Femur (tissue), 1 donor: ENCODE data around the gene INSC.

Source experiments
- DNase-seq: peaks from one replicate; pipeline ENCODE4 v3.0.0-alpha.2; 2017

Gene INSC

GRCh38 chr11:15150507-15150906, 35.8 kb downstream of the INSC start:
- DNase-seq: no peak

DNA sequence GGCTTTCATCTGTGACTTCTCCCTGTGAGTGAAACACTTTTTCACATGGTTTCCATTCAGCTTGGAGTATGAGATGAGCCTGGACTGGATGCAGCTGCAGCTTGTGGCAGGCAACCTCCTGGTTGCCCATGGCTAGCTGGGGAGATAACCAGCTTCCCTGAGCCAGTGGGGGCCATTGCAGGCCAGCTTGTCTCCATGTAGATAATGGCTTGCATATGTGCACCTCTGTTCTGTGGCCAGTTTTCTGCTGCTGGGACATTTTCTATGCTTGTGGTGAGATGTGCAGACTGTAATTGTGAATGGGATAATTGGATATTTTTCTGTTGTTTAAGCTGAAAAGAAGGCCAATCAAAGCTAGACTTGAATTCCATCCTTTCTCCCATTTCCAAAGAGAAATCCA, 38.5 kb downstream of the INSC start:
- DNase-seq: peak; percentile 50

GRCh38 chr11:15157181-15157580, 42.5 kb downstream of the INSC start:
- DNase-seq: no peak

DNA sequence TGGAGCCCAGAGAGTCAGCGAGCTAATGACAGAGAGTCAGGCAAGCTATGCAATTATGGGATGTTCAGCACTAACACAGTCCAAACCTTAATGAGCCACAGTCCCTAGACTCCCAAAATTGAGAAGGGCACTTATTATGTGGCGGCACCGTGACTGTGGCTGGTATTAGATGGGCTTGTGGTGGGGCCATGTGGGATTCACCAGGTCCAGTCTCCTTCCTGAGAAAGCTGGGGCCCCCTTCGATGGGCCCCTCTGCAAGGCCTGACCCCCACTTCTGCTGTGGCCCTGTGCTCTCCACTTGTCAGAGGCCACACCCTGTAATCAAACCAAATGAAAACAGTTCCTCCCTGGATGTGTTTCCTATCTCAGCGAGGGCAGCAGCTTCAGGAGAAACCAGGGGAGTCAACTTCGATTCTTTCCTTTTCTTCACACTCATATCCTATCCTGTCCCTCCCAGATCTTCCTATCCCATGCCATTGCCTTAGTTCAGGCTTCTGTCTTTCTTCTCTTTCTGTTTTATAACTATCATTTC, 42.9 kb downstream of the INSC start:
- peak; percentile 74 for DNase-seq

- no peak for DNase-seq
Observed at GRCh38 chr11:15158351-15159015, 43.8 kb downstream of the INSC start.

GRCh38 chr11:15159085-15159484, 44.4 kb downstream of the INSC start:
- no peak for DNase-seq

GRCh38 chr11:15161790-15162189, 47.1 kb downstream of the INSC start:
- no peak for DNase-seq

GRCh38 chr11:15163136-15163535, 48.4 kb downstream of the INSC start:
- no peak for DNase-seq

GRCh38 chr11:15166204-15166603, 51.5 kb downstream of the INSC start:
- no peak for DNase-seq

- no peak for DNase-seq
Observed at GRCh38 chr11:15169815-15170551, 55.3 kb downstream of the INSC start.

DNA sequence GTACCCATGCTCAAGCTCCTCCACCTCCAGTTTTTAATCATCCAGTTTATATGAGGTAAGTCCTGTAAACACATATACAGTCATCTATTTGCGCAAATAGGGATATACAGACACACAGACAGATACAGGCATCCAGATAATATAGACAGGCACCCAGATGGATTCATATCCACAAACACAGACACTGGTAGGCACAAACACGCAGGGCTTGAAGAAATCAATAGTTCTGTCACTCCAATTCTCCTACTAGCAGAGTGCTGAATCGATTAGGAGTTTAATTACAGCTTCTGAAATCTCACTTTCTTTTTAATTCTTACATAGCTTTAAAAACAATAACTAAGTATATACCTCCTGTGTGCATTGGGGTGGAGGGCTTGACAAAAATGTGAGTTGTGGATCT, 56.0 kb downstream of the INSC start:
- no peak for DNase-seq

DNA sequence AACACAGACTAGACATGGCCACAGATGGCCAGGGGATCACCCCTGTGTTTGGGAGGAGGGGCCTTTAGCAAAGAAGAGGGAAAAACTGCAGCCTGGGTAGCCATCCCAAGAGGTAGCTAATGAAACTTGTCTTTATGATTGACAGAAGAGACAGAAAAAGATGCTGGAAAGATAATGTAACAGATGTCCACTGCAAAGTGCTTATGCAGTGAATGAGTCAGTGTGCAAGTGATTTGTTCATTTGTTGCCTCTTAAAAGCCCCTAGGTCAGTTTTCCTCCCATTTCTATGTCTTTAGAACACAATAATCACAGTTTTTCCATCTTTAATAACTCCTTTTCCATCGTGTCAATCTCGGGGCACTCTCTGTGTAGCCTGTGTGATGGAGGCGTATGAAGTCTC, 57.2 kb downstream of the INSC start:
- DNase-seq: no peak

DNA sequence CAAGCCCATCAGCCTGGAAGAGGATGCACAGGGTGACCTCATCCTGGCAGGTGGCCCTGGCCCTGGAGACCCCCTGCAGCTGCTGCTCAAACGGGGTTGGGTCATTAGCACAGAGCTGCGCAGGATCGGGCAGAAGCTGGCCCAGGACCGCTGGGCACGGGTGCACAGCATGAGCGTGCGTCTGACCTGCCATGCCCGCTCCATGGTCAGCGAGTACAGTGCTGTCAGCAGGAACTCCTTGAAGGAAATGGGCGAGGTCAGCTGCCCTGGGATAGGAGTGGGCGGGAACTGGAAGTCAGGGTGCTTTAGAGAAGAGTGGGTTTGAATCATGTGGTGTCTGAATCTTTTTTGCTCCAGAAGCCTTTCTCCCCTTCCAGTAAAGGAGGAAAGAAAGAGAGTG, 61.1 kb downstream of the INSC start:
- no peak for DNase-seq

DNA sequence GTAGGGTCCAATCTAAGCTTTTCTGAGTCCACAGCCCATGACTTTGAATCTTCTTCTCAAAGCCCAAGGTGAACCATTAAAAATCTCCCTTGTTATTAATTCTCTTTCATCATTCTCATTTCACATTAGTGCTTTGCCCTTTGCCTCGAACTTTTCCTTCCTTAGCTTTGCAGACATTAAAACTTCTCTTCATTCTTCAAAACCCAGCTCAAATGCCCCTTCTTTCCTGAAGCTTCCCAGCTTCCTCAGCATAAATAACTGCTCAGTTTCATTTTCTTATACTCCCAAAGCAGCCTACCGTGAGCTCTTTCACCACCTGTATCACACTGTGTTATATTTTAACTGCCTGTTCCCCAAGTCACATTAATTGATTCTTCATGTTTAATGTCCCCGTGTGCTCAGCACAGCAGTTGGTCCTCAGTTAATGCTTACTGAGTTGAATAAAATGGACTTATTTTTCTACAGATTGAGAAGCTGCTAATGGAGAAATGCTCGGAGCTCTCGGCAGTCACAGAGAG, 62.0 kb downstream of the INSC start:
- no peak for DNase-seq

- DNase-seq: no peak
Observed at GRCh38 chr11:15177491-15177890, 62.8 kb downstream of the INSC start.

DNA sequence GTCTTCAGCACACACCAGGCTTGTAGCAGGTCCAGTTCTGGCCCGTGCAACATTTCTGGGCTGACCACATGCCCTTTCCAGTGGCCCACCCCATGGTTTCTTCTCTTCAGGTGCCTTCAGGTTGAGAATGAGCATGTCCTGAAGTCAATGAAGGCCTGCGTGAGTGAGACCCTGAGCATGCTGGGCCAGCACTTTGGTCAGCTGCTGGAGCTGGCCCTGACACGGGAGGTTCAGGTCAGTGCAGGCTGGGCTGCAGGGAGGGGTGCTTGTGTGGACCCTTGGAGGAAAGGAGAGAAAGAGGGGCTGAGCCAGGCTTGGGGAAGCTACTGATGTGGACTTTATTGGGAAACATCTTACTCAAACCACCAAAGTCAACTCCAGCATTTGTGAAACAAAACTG, 63.5 kb downstream of the INSC start:
- no peak for DNase-seq

GRCh38 chr11:15179167-15179566, 64.4 kb downstream of the INSC start:
- no peak for DNase-seq

- no peak for DNase-seq
Observed at GRCh38 chr11:15180212-15180792, 65.6 kb downstream of the INSC start.

GRCh38 chr11:15182372-15182771, 67.6 kb downstream of the INSC start:
- DNase-seq: no peak

- DNase-seq: no peak
Observed at GRCh38 chr11:15185021-15185420, 70.3 kb downstream of the INSC start.

DNA sequence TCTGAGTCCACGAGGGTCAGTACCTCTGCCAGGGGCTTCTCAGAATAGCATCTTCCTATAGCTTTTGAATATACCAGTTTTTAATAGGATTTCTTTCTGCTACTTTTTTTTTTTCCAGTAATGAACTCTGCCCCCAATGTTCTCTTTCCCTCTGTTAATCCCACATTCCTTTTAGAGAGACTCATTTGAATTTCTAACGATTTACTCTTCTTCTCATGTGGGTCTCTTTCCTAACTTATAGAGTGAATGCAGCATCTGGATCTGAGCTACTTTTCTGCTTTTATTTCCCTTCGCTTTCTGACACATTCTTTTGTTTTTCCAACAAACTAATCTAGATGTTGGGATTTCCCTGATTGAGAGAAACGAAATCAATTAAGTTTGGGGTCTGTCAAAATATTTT, 71.4 kb downstream of the INSC start:
- no peak for DNase-seq

GRCh38 chr11:15189189-15189588, 74.5 kb downstream of the INSC start:
- no peak for DNase-seq

DNA sequence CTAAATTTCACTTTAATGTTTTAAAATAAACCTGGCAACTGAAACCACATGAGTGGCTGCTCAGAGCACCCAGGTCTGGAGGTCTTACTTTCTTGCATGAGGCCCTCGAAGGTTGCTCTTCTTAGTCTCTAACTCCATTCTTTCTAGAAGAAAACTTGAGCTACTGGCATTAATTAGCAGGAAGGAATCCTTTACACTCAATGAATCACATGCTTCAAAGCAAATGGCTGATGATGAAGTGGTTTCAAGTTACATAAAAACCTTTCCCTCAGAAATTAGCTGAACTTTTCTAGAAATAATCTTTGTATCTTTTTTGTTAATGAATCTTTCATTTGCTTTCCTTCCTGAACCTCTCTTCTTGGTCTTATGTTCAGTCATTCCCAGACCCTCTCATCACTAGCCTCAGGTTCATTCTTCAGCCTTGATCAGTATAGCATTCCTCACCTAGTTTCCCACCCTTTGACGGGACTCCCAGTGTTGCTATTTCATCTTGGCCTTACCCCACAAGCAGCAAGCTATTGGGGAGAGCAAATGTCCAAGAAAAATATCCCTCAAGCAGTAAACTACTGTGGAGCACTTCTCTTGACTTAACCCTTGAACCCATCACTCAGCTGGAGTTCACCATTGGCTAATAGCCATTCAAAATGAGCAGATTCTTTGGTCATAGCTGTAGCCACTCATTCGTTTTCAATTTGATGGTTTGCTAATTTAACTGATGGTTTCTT, 75.1 kb downstream of the INSC start:
- no peak for DNase-seq
